NCI-H2171 (cell line): ENCODE results near the gene CALD1.

ENCODE experiments used
- DNase-seq: peaks from one replicate; lab custom pipeline; 2025; lab: John Stamatoyannopoulos, UW

CALD1 gene

GRCh38 chr7:134927076-134927475, 147.6 kb downstream of the CALD1 start:
- DNase-seq: no peak

GRCh38 chr7:134927723-134928122, 148.3 kb downstream of the CALD1 start:
- DNase-seq: no peak

- no peak for DNase-seq
Measured at GRCh38 chr7:134928554-134928953, 149.1 kb downstream of the CALD1 start.

- no peak for DNase-seq
Measured at GRCh38 chr7:134931487-134931886, 152.1 kb downstream of the CALD1 start.

- DNase-seq: no peak
Measured at GRCh38 chr7:134932707-134933370, 153.4 kb downstream of the CALD1 start.

- no peak for DNase-seq
Measured at GRCh38 chr7:134933460-134934068, 154.1 kb downstream of the CALD1 start.

- no peak for DNase-seq
Measured at GRCh38 chr7:134935701-134936100, 156.3 kb downstream of the CALD1 start.

- DNase-seq: no peak
Measured at GRCh38 chr7:134936893-134937510, 157.6 kb downstream of the CALD1 start.

- no peak for DNase-seq
Measured at GRCh38 chr7:134938141-134938540, 158.7 kb downstream of the CALD1 start.

- DNase-seq: no peak
Measured at GRCh38 chr7:134939136-134939535, 159.7 kb downstream of the CALD1 start.

GRCh38 chr7:134940729-134941128, 161.3 kb downstream of the CALD1 start:
- DNase-seq: no peak

GRCh38 chr7:134941185-134941900, 161.9 kb downstream of the CALD1 start:
- no peak for DNase-seq

GRCh38 chr7:134941952-134942351, 162.5 kb downstream of the CALD1 start:
- DNase-seq: no peak

- no peak for DNase-seq
Measured at GRCh38 chr7:134942690-134943466, 163.4 kb downstream of the CALD1 start.

GRCh38 chr7:134943785-134944400, 164.5 kb downstream of the CALD1 start:
- DNase-seq: no peak

GRCh38 chr7:134945691-134946090, 166.3 kb downstream of the CALD1 start:
- DNase-seq: no peak

GRCh38 chr7:134946260-134946659, 166.8 kb downstream of the CALD1 start:
- no peak for DNase-seq

- DNase-seq: no peak
Measured at GRCh38 chr7:134947329-134947728, 167.9 kb downstream of the CALD1 start.

- DNase-seq: no peak
Measured at GRCh38 chr7:134947831-134948230, 168.4 kb downstream of the CALD1 start.

- DNase-seq: no peak
Measured at GRCh38 chr7:134948246-134948645, 168.8 kb downstream of the CALD1 start.

- DNase-seq: no peak
Measured at GRCh38 chr7:134948736-134949135, 169.3 kb downstream of the CALD1 start.

GRCh38 chr7:134949171-134949570, 169.7 kb downstream of the CALD1 start:
- no peak for DNase-seq
